ENCODE results near the gene C1QTNF7.
A peak's percentile ranks its signal among the peaks of the same experiment; 100 is the strongest.

The C1QTNF7 gene

DNA sequence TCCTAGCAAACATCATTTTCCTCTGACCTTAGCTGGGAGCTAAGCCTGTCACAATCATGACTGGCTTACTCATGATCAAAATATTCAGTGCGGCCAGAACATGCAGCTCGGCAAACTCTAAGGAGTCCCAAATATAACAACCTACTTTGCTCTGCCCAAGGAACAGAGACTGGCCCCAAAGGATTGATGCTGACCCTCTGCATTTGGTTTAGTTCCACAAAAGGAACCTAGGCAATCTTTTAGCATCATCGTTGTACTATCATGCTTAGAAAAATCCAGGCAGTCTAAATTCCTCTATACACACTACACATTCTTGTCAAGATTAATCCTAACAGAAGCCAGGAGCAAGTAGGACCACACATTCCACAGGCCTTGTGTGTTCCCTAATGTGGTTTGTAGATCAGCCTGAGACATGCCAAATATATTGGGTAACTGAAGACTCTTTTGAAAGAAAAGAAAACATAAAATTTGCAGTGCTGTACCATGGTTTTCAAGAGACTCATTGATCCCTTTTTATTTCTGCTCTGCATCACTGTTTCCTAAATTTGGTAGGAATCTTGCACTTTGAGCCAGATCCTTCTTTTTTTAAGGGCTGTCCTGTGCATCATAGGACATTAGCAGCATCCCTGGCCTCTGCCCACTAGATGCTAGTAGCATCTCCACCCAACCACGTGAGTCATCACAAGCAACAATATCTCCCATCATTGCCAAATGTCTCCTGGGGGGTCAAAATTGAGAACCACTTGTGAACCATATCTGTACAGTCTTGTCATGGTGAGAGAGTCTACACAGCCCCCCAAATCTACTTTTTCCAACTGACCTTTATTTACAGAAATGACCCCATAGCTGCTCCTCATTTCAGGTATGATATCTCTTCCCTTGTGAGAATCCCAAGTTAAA lies 24.3 kb downstream of the C1QTNF7 start:
- DNase-seq (no peak), ATAC-seq (ENCODE audit: insufficient read depth, low read depth) (no peak)
- H3K79me2 ChIP-seq (ENCODE audit: insufficient read depth, low read length), result no peaks in the 10 kb centered on the region
- no peak overlapping the region for H2AFZ ChIP-seq (ENCODE audit: low read depth, low read length)
- no peak overlapping the region for H3K9ac ChIP-seq (ENCODE audit: low read depth, low read length)
- no peak overlapping the region for H3K4me3 ChIP-seq (ENCODE audit: low read depth in 1 of 2, low read length in 2 of 2)
- TF ChIP-seq, protein P1, sequence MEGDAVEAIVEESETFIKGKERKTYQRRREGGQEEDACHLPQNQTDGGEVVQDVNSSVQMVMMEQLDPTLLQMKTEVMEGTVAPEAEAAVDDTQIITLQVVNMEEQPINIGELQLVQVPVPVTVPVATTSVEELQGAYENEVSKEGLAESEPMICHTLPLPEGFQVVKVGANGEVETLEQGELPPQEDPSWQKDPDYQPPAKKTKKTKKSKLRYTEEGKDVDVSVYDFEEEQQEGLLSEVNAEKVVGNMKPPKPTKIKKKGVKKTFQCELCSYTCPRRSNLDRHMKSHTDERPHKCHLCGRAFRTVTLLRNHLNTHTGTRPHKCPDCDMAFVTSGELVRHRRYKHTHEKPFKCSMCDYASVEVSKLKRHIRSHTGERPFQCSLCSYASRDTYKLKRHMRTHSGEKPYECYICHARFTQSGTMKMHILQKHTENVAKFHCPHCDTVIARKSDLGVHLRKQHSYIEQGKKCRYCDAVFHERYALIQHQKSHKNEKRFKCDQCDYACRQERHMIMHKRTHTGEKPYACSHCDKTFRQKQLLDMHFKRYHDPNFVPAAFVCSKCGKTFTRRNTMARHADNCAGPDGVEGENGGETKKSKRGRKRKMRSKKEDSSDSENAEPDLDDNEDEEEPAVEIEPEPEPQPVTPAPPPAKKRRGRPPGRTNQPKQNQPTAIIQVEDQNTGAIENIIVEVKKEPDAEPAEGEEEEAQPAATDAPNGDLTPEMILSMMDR (IDR thresholded peaks at IDR 0.05; ENCODE audit: borderline replicate concordance, extremely low read depth, low read length, poor library complexity, severe bottlenecking), result no peak
- no peak for TF ChIP-seq EZH2 (IDR thresholded peaks at IDR 0.05; ENCODE audit: borderline replicate concordance, low read depth, low read length, severe bottlenecking)
- H3K27ac ChIP-seq (ENCODE audit: low read length), result no peak overlapping the region
- H3K4me2 ChIP-seq (ENCODE audit: insufficient read depth, low read length), result no peak overlapping the region
- H3K9me3 ChIP-seq (ENCODE audit: insufficient read depth, low read length, severe bottlenecking), result no peaks in the 10 kb centered on the region
- no peaks in the 10 kb centered on the region for H4K20me1 ChIP-seq (ENCODE audit: insufficient read depth, low read length)
- H3K27me3 ChIP-seq (ENCODE audit: insufficient read depth, low read length, poor library complexity), result no peaks in the 10 kb centered on the region
- no peaks in the 10 kb centered on the region for H3K4me1 ChIP-seq (ENCODE audit: insufficient read depth, low read length)
- H3K36me3 ChIP-seq (ENCODE audit: insufficient read depth, low read length), result no peaks in the 10 kb centered on the region

DNA sequence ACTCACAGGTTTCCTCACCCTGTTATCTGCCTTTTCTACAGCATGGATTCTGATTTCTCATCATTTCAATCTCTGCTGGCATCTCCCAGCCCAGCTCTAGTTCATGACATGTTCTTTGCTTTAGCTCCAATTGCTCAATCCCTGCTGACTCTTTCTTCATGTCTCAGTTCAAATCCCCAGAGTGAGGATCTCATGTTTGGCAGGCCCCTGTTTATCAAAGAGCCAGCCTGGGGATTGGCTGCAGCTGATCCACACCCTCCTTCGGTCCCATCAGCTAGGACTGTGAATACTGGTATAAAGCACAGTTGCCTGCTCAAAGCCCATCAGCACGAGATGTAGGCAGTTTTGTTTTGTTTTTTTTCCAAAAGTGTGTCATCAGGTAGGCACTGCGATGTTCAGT lies 27.5 kb downstream of the C1QTNF7 start:
- ATAC-seq (ENCODE audit: insufficient read depth, low read depth), result no peak
- DNase-seq, result no peak
- Histone ChIP-seq H3K4me3 (ENCODE audit: low read depth in 1 of 2, low read length in 2 of 2) (no peak overlapping the region), H2AFZ (ENCODE audit: low read depth, low read length) (no peak overlapping the region), H3K79me2 (ENCODE audit: insufficient read depth, low read length) (no peaks in the 10 kb centered on the region), H3K4me1 (ENCODE audit: insufficient read depth, low read length) (no peaks in the 10 kb centered on the region), H3K9ac (ENCODE audit: low read depth, low read length) (no peak overlapping the region), H3K9me3 (ENCODE audit: insufficient read depth, low read length, severe bottlenecking) (no peaks in the 10 kb centered on the region), H3K27ac (ENCODE audit: low read length) (no peak overlapping the region), H3K36me3 (ENCODE audit: insufficient read depth, low read length) (no peaks in the 10 kb centered on the region), H3K27me3 (ENCODE audit: insufficient read depth, low read length, poor library complexity) (no peaks in the 10 kb centered on the region), H3K4me2 (ENCODE audit: insufficient read depth, low read length) (no peak overlapping the region), H4K20me1 (ENCODE audit: insufficient read depth, low read length) (no peaks in the 10 kb centered on the region)
- TF ChIP-seq, protein P1 (IDR thresholded peaks at IDR 0.05; ENCODE audit: borderline replicate concordance, extremely low read depth, low read length, poor library complexity, severe bottlenecking), result no peak
- TF ChIP-seq EZH2 (IDR thresholded peaks at IDR 0.05; ENCODE audit: borderline replicate concordance, low read depth, low read length, severe bottlenecking), result no peak

DNA sequence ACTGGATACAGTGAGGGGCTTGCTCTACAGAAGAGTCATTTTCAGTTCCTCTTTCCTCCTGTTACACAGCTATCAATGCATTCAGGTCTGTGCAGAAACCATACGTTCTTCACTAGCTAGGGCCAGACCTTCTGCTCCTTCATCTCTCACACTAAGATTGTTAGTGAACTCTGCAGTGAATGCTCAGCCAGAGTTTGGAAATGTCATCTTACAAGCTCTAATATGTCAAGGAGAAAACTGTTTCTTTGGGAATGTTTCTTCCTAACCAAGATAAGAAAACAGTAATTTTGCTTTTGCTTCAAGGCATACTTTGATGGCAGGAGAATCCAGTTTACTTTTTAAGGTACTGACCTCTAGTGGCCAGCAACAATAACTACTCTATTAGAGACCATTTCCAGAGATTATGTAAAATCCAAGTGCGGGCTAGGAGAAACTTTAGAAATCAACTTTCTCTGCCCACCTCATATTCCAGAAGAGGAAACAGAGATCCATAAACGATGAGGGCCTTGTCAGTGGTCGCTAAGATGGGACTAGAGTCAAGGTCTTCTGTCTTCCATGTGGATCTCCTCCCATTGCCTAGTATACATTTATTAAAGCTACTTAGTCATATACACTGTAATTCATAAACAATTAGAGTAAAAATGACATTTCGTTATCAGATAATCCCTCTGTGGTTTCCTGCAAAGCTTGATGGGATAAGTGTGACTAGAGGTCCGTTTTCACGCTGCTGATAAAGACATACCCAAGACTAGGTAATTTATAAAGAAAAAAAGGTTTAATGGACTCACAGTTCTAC lies 29.8 kb downstream of the C1QTNF7 start:
- no peak overlapping the region for H3K9ac ChIP-seq (ENCODE audit: low read depth, low read length)
- H3K4me2 ChIP-seq (ENCODE audit: insufficient read depth, low read length), result no peak overlapping the region
- no peaks in the 10 kb centered on the region for H3K79me2 ChIP-seq (ENCODE audit: insufficient read depth, low read length)
- H3K4me1 ChIP-seq (ENCODE audit: insufficient read depth, low read length), result no peaks in the 10 kb centered on the region
- H3K27me3 ChIP-seq (ENCODE audit: insufficient read depth, low read length, poor library complexity), result peaks cover 12% of the 10 kb centered on the region
- no peak overlapping the region for H3K4me3 ChIP-seq (ENCODE audit: low read depth in 1 of 2, low read length in 2 of 2)
- peak overlapping the region; percentile 27 for H2AFZ ChIP-seq (ENCODE audit: low read depth, low read length)
- DNase-seq (peak; percentile 8), ATAC-seq (ENCODE audit: insufficient read depth, low read depth) (peak; percentile 89)
- TF ChIP-seq EZH2 (IDR thresholded peaks at IDR 0.05; ENCODE audit: borderline replicate concordance, low read depth, low read length, severe bottlenecking), result no peak
- TF ChIP-seq, protein P1 (IDR thresholded peaks at IDR 0.05; ENCODE audit: borderline replicate concordance, extremely low read depth, low read length, poor library complexity, severe bottlenecking), result peak; percentile 81
- H3K36me3 ChIP-seq (ENCODE audit: insufficient read depth, low read length), result no peaks in the 10 kb centered on the region
- H3K27ac ChIP-seq (ENCODE audit: low read length), result no peak overlapping the region
- no peaks in the 10 kb centered on the region for H4K20me1 ChIP-seq (ENCODE audit: insufficient read depth, low read length)
- no peaks in the 10 kb centered on the region for H3K9me3 ChIP-seq (ENCODE audit: insufficient read depth, low read length, severe bottlenecking)

Measured in DND-41 (cell line).